HG03045 (cell line): ENCODE data around the gene ZNF564.
"Not testable (repeated sequence)": the region's sequence is repeated elsewhere in the genome, so short reads cannot be mapped to it uniquely, and the experiment has no call there.

ENCODE experiments used
- ATAC-seq: cut with Tn5 transposase; IDR thresholded peaks from one replicate; pipeline ENCODE4 v1.9.1; 2021; ENCODE audit warnings: mild to moderate bottlenecking, moderate library complexity; ENCODE audit not compliant: unreplicated experiment

ZNF564 gene

DNA sequence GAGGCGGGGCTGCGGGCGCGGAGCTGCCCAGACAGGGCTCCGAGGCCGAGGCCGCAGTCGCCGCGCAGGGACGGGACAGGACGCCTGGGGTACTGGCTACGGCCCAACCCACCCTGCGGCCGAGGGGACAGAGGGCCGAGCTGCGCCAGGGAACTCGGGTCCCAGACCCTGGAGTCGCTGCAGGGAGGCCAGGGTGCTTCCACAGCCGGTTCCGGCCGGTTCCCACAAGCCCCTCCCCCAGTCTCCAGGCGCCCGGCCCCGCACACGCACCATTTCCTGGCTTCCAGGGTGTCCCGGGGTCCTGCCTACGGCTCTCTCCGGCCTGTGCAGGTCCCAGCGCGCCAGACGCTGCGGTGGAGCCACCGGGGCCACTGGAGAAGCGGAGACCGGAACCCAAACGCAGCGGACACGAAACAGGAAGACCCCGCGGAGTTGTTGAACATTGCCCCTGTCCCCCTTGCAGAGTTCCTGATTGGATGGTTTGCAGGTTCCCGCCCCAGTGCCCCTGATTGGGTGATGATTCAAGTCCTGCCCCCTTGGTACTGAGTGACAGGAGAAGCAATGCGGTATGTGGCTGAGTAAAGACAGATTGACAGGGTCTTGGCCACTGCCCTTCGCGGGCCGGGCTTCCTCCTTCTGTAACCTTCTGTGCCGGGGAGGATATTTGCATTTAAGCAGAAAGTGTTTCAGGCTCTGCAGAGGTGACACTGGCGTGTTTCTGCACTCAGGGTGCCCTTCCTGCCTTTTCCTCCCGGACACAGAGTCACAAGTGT lies at the start of gene ZNF564:
Gene ZNF564 (minus strand): TSS at position 423 of the 773 bp plus-strand sequence. CDS start 150 bp downstream, at position 273.
- peak; percentile 94 for ATAC-seq

- no peak for ATAC-seq
Observed at GRCh38 chr19:12597594-12597993, 46.3 kb upstream of the ZNF564 start.

DNA sequence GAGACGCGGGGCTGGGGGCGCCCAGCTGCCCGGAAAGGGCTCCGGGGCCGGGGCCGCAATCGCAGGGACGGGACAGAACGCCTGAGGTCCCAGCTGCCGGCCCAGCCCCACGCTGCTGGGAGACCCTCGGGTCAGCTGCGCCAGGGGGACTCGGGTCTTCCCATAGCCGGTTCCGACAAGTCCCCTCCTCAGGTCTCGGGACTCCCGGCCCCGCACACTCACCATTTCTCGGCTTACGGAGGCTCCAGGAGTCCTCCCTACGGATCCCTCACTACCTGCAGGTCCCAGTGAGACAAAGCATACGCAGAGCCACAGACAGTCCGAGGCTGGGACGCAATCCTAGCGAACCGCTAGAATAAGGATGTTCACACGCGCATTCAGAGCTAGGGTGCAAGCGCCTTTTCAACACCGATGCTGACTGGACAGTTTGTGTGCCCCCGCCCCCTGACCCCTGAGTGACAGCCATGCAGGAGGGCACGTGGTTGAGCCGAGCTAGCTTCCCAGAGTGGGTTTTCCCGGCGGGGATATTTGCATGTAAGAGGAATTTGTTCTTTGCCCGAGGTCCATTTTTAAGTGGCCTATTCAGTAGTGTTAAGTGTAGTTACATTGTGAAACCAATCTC lies 45.8 kb upstream of the ZNF564 start:
- no peak for ATAC-seq

DNA sequence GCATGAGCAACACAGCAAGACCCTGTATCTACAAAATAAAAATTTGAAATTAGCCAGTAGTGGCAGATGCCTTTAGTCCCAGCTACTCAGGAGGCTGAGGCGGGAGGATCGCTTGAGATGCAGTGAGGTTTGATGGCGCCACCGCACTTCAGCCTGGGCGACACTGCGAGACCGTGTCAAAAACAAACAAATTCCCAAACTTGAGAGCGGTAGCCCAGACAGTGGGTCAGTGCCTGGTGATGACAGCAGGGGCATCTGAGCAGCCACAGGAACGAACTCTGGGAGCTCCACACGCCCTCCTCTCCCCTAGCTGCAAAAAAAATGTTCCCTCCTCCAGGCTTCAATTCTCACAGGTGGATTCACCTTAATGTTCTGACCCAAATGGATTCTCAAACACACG lies 45.2 kb upstream of the ZNF564 start:
- no peak for ATAC-seq

- ATAC-seq = no peak
Observed at GRCh38 chr19:12581100-12581499, 29.8 kb upstream of the ZNF564 start.

DNA sequence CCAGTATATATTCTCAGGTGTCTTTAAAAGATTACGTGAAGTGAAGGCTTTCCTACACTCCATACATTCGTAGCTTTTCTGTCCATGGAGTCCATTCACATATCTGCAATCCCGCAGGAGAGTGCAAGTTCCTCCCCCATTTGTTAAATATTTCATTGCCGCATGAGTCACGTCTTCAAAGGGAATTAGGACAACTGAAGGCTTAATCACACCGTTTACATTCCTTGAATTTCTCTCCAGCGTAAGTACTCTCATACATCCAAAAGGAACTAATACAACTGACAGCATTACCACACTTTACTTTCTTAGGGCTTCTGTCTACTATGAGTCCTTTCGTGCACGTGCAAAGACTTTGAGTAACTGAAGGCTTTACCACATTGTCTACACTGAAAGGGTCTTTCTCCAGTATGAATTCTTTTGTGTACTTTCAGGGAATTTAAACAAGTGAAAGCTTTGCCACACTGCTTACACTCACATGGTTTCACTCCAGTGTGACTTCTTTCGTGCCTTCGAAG lies 29.0 kb upstream of the ZNF564 start:
- ATAC-seq = no peak

GRCh38 chr19:12578641-12579040 lies 27.4 kb upstream of the ZNF564 start:
- no peak for ATAC-seq

GRCh38 chr19:12574036-12574435 lies 22.8 kb upstream of the ZNF564 start:
- ATAC-seq = no peak

- ATAC-seq = no peak
Observed at GRCh38 chr19:12567951-12568350, 16.7 kb upstream of the ZNF564 start.

- not testable (repeated sequence) for ATAC-seq
Observed at GRCh38 chr19:12566380-12566779, 15.1 kb upstream of the ZNF564 start.

DNA sequence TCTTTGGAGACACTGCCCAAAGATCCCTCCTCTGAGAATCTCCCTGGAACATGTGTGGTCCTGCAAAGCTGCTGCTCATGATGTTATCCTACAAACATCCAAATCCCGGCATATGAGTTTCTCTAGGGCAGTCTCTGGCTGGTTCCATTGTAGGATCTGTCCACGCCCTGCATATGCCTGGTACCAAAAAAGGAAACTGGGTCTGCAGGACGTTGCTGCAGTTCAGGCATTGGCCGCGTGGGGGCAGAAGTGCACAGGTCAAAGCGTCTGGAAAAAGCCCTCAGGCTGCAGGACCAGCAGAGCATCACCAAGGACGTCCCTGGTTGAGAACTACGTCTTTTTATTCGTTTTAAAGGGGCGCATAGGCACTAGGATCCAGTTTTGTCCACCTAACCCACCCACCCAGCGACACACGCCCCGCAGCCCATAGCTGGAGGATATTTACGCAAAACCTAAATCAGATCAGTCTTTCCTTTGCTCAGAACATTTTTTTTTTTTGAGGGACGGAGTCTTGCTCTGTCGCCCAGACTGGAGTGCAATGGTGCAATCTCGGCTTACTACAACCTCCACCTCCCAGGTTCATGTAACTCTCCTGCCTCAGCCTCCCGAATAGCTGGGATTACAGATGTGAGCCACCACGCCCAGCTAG lies 12.9 kb upstream of the ZNF564 start:
- no peak for ATAC-seq

- no peak for ATAC-seq
Observed at GRCh38 chr19:12555456-12555930, 4.2 kb upstream of the ZNF564 start.

DNA sequence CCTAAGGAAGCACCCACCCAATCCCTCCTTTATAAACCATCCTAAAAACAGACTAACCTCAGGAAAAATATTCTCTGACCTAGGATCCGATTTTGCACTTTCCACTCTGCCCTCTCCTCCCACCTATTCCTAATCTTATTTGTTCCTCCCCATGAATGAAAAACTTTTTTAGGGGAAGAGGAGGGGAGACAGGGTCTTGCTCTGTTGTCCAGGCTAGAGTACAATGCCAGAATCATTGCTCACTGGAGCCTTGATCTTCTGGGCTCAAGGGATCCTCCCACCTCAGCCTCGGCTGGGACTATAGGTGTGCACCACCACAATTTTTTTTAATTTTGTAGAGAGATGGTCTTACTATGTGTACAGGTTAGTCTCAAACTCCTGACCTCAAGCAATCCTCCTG lies 4.4 kb downstream of the ZNF564 start:
- no peak for ATAC-seq

GRCh38 chr19:12546068-12546467 lies 5.2 kb downstream of the ZNF564 start:
- ATAC-seq = no peak

DNA sequence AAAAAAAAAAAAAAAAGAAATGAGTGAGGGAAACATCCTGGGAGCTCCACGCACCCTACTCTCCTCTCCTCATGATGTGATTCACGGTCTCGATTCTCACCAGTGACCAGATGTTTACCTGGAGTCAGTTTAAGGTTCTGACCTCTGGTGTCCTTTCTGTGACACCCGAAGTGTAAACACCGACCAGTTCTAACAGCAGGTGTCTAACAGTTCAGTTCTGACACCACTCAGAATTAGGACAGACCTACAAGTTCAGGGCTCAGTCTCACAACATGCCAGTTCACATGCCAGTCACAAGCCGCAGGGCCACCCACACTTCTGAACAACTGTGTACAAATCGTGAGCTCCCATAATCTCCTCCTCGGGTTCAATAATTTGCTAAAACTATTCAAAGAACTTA lies 6.0 kb downstream of the ZNF564 start:
- ATAC-seq = no peak

GRCh38 chr19:12544401-12544876 lies 6.8 kb downstream of the ZNF564 start:
- ATAC-seq = no peak

DNA sequence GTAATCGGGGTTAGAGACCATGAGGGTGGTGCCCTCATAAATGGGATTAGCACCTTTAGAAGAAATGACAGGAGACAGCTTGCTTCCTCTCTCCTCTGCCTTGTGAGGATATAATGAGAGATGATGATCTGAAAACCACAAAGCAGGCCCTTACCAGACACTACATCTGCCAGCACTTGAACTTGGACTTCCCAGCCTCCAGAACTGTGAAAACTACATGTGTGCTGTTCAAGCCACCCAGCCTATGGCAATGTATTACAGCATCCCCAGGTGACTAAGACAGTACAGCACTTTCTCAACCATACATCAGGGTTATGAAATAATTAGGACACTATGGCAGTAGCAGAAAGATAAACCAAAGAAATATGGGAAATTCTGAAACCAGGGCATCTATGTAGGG lies 7.4 kb downstream of the ZNF564 start:
- ATAC-seq = no peak

GRCh38 chr19:12527034-12527836 lies 24.0 kb downstream of the ZNF564 start:
- no peak for ATAC-seq

GRCh38 chr19:12526542-12526941 lies 24.7 kb downstream of the ZNF564 start:
- no peak for ATAC-seq

DNA sequence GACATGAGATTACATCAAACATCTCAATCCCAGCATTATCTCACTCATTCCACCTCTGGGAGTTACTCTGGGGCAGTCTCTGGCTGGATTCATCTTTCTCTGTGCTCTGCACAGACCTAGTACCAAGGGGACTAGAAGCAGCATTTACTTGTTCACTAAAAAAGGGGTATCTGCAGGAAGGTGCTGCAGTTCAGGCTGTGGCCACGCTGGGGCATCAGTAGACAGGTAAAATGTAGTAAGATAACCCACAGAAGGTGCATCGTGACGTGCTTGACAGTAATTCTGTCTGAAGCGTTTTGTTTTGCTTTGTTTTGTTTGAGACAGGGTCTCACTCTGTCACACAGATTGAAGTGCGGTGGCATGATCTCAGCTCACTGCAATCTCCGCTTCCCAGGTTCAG lies 29.3 kb downstream of the ZNF564 start:
- no peak for ATAC-seq
